K562 (cell line): ENCODE results near the gene YES1. TPM values are rescaled to one million over a fixed set of nuclear protein-coding genes. Genes with fewer than 3 reads are reported as not detected.

Experiments
- ADNP ChIP-seq: fragments of 200-800 bp; sonication (Bioruptor generic); IDR thresholded peaks from 2 replicates; pipeline ENCODE4 v1.6.1; 2016; ENCODE audit warnings: missing genetic modification characterization, missing compliant biosample characterization
- GABPA ChIP-seq: fragments of 200-800 bp; sonication (Bioruptor generic); conservative IDR thresholded peaks from 2 replicates; pipeline ENCODE4 v1.6.1; 2016; ENCODE audit warnings: low read depth, missing genetic modification characterization, missing compliant biosample characterization
- HMGN3 ChIP-seq: IDR thresholded peaks from 2 replicates; pipeline ENCODE4 v1.6.1; 2011; ENCODE audit warnings: borderline replicate concordance, low read depth, mild to moderate bottlenecking, mixed read lengths, low read length; ENCODE audit not compliant: insufficient read length; ENCODE audit errors: extremely low read depth
- MTA1 ChIP-seq: fragments of 450-650 bp; IDR thresholded peaks from 2 replicates; pipeline ENCODE4 v1.6.1; 2017; ENCODE audit warnings: borderline replicate concordance
- NR3C1 ChIP-seq: sonication (generic); formaldehyde crosslinking; IDR thresholded peaks from 2 replicates; pipeline ENCODE4 v1.8.1; 2022; ENCODE audit warnings: missing genetic modification reagents
- PHF20 ChIP-seq: fragments of 450-650 bp; IDR thresholded peaks from 2 replicates; pipeline ENCODE4 v1.6.1; 2018; ENCODE audit not compliant: partially characterized antibody
- PHF21A ChIP-seq: fragments of 450-650 bp; IDR thresholded peaks from 2 replicates; pipeline ENCODE4 v1.6.1; 2017; ENCODE audit warnings: low read depth, borderline replicate concordance
- SRF ChIP-seq, 2 experiments: fragments of 250-450, 450-650 bp in 1 of 2; sonication (Bioruptor Pico) in 1 of 2; sonication (generic) in 1 of 2; formaldehyde crosslinking; IDR thresholded peaks; 2 replicates each; pipeline versions ENCODE4 v1.5.0 to v1.5.1; 2020 to 2022; ENCODE audit warnings: mild to moderate bottlenecking in 1 of 2, missing genetic modification reagents in 1 of 2
- TCF7 ChIP-seq: sonication (generic); IDR thresholded peaks from 2 replicates; pipeline ENCODE4 v1.6.1; 2016; ENCODE audit warnings: antibody characterized with exemption, borderline replicate concordance
- ZBTB7A ChIP-seq: IDR thresholded peaks from 2 replicates; pipeline ENCODE4 v1.6.1; 2011; ENCODE audit warnings: low read depth, mild to moderate bottlenecking, low read length, moderate library complexity, borderline replicate concordance; ENCODE audit not compliant: control insufficient read depth
- ZC3H4 ChIP-seq: sonication (generic); formaldehyde crosslinking; IDR thresholded peaks from 2 replicates; pipeline ENCODE4 v1.9.0; 2021; ENCODE audit warnings: missing genetic modification reagents, borderline replicate concordance
- ZNF165 ChIP-seq: fragments of 250-450 bp; sonication (Bioruptor Pico); IDR thresholded peaks from 2 replicates; pipeline ENCODE4 v1.4.0; 2020; ENCODE audit warnings: borderline replicate concordance
- ZNF224 ChIP-seq: sonication (generic); formaldehyde crosslinking; IDR thresholded peaks from 2 replicates; pipeline ENCODE4 v1.8.0; 2022; ENCODE audit warnings: mild to moderate bottlenecking, missing genetic modification reagents
- ZNF347 ChIP-seq: fragments of 450-650 bp; formaldehyde crosslinking; IDR thresholded peaks from 2 replicates; pipeline ENCODE4 v1.4.0; 2020; ENCODE audit warnings: low read depth, mild to moderate bottlenecking, moderate library complexity
- ZNF830 ChIP-seq: fragments of 250-450 bp; sonication (Bioruptor Pico); IDR thresholded peaks from 2 replicates; pipeline ENCODE4 v1.5.0; 2021; ENCODE audit warnings: mild to moderate bottlenecking
- polyA plus RNA-seq, 8 experiments: library from polyadenylated mRNA; depleted of rRNA in 4 of 8; stranded (reverse) in 5 of 8; unstranded in 3 of 8; fragments of >200 nt; fragmentation: Nextera tagmentation in 2 of 8; fragmentation: Illumina TruSeq in 1 of 8; extraction: Ambion mirVana in 2 of 8; extraction: Trizol in 1 of 8; gene quantifications; 2 replicates each; pipeline versions ENCODE4 v1.2.1 to v1.2.3, GENCODE V29; 2011 to 2014; ENCODE audit warnings: inconsistent platforms in 1 of 8, missing spikeins in 1 of 8
- total RNA-seq, 7 experiments: library from RNA; depleted of rRNA in 6 of 7; stranded (reverse); fragments of >200 nt in 6 of 7; fragmentation: Illumina TruSeq in 2 of 7; extraction: Trizol in 2 of 7; gene quantifications; 2 replicates each; pipeline versions ENCODE4 v1.2.1 to v1.2.3, GENCODE V29; 2011 to 2021; ENCODE audit warnings: low replicate concordance in 1 of 7
- TF ChIP-seq, protein P1 (sequence below): fragments of 250-450 bp; sonication (Bioruptor Pico); IDR thresholded peaks from 2 replicates; pipeline ENCODE4 v1.5.0; 2020; ENCODE audit warnings: mild to moderate bottlenecking
- TF ChIP-seq, protein P2 (sequence below): sonication (generic); formaldehyde crosslinking; IDR thresholded peaks from 2 replicates; pipeline ENCODE4 v1.8.0; 2022; ENCODE audit warnings: mild to moderate bottlenecking, missing genetic modification reagents, borderline replicate concordance
- TF ChIP-seq, protein P3 (sequence below): fragments of 450-650 bp; formaldehyde crosslinking; conservative IDR thresholded peaks from 2 replicates; pipeline ENCODE4 v1.4.0; 2022; ENCODE audit warnings: mild to moderate bottlenecking, missing genetic modification characterization
- TF ChIP-seq, protein P4 (sequence below): fragments of 250-450 bp; sonication (Bioruptor Pico); IDR thresholded peaks from 2 replicates; pipeline ENCODE4 v1.8.0; 2022; ENCODE audit warnings: moderate library complexity, mild to moderate bottlenecking, inconsistent platforms
- TF ChIP-seq, protein P5 (sequence below): fragments of 450-650 bp; IDR thresholded peaks from 2 replicates; pipeline ENCODE4 v1.7.0; 2016; ENCODE audit warnings: borderline replicate concordance

The YES1 gene
- total and polyA plus RNA-seq, 9 of the 15 experiments (the other 6 are each of a cell fraction or from before 2014, with no cell fraction given) = 37.2 to 115 (median 77.7) TPM

DNA sequence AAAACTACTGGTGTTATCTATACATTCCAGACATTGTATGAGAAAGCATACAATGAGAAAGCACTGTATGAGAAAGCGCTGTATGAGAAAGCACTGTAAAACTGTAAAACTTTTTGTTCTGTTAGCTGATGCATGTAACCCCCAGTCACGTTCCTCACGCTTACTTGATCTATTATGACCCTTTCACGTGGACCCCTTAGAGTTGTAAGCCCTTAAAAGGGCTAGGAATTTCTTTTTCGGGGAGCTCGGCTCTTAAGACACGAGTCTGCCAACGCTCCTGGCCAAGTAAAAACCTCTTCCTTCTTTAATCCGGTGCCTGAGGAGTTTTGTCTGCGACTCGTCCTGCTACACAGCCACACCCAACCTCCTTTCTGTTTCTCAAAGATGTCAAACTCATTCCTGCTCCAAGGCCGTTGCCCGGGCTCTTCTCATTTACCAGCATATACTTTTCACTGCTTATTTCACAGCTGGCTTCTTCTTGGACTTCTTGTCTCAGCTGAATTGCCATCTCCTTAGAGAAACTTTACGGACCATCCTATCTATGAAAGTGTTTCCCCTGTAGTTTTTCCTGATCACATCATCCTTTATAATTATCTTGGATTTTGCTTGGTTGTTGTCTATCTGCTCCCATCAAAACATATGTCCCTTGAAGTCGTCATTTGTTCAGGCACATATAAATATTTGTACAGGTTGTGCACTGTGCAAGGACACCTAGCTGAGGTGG, 29.8 kb upstream of the YES1 start (continued):
- TF ChIP-seq, protein P1, sequence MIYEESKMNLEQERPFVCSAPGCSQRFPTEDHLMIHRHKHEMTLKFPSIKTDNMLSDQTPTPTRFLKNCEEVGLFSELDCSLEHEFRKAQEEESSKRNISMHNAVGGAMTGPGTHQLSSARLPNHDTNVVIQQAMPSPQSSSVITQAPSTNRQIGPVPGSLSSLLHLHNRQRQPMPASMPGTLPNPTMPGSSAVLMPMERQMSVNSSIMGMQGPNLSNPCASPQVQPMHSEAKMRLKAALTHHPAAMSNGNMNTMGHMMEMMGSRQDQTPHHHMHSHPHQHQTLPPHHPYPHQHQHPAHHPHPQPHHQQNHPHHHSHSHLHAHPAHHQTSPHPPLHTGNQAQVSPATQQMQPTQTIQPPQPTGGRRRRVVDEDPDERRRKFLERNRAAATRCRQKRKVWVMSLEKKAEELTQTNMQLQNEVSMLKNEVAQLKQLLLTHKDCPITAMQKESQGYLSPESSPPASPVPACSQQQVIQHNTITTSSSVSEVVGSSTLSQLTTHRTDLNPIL (CRISPR knock-in tag) = no peak
- TF ChIP-seq TCF7 = no peak
- TF ChIP-seq ZNF830 (CRISPR knock-in tag) = no peak
- TF ChIP-seq PHF21A = no peak
- no peak for TF ChIP-seq GABPA
- no peak for TF ChIP-seq HMGN3
- TF ChIP-seq PHF20 = no peak
- no peak for TF ChIP-seq ZNF224 (CRISPR knock-in tag)
- no peak for TF ChIP-seq ZBTB7A
- TF ChIP-seq SRF (CRISPR knock-in tag; IDR thresholded peaks at IDR 0.05) = no peak
- TF ChIP-seq, protein P2, sequence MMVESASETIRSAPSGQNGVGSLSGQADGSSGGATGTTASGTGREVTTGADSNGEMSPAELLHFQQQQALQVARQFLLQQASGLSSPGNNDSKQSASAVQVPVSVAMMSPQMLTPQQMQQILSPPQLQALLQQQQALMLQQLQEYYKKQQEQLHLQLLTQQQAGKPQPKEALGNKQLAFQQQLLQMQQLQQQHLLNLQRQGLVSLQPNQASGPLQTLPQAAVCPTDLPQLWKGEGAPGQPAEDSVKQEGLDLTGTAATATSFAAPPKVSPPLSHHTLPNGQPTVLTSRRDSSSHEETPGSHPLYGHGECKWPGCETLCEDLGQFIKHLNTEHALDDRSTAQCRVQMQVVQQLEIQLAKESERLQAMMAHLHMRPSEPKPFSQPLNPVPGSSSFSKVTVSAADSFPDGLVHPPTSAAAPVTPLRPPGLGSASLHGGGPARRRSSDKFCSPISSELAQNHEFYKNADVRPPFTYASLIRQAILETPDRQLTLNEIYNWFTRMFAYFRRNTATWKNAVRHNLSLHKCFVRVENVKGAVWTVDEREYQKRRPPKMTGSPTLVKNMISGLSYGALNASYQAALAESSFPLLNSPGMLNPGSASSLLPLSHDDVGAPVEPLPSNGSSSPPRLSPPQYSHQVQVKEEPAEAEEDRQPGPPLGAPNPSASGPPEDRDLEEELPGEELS (CRISPR knock-in tag) = no peak
- TF ChIP-seq, protein P3, sequence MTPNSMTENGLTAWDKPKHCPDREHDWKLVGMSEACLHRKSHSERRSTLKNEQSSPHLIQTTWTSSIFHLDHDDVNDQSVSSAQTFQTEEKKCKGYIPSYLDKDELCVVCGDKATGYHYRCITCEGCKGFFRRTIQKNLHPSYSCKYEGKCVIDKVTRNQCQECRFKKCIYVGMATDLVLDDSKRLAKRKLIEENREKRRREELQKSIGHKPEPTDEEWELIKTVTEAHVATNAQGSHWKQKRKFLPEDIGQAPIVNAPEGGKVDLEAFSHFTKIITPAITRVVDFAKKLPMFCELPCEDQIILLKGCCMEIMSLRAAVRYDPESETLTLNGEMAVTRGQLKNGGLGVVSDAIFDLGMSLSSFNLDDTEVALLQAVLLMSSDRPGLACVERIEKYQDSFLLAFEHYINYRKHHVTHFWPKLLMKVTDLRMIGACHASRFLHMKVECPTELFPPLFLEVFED (CRISPR knock-in tag) = no peak
- TF ChIP-seq, protein P4, sequence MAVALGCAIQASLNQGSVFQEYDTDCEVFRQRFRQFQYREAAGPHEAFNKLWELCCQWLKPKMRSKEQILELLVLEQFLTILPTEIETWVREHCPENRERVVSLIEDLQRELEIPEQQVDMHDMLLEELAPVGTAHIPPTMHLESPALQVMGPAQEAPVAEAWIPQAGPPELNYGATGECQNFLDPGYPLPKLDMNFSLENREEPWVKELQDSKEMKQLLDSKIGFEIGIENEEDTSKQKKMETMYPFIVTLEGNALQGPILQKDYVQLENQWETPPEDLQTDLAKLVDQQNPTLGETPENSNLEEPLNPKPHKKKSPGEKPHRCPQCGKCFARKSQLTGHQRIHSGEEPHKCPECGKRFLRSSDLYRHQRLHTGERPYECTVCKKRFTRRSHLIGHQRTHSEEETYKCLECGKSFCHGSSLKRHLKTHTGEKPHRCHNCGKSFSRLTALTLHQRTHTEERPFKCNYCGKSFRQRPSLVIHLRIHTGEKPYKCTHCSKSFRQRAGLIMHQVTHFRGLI (CRISPR knock-in tag) = no peak
- TF ChIP-seq, protein P5, sequence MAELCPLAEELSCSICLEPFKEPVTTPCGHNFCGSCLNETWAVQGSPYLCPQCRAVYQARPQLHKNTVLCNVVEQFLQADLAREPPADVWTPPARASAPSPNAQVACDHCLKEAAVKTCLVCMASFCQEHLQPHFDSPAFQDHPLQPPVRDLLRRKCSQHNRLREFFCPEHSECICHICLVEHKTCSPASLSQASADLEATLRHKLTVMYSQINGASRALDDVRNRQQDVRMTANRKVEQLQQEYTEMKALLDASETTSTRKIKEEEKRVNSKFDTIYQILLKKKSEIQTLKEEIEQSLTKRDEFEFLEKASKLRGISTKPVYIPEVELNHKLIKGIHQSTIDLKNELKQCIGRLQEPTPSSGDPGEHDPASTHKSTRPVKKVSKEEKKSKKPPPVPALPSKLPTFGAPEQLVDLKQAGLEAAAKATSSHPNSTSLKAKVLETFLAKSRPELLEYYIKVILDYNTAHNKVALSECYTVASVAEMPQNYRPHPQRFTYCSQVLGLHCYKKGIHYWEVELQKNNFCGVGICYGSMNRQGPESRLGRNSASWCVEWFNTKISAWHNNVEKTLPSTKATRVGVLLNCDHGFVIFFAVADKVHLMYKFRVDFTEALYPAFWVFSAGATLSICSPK = no peak
- TF ChIP-seq NR3C1 (CRISPR knock-in tag) = no peak
- TF ChIP-seq MTA1 = no peak
- no peak for TF ChIP-seq ZC3H4 (CRISPR knock-in tag)
- no peak for TF ChIP-seq ZNF347
- TF ChIP-seq ZNF165 = no peak
- no peak for TF ChIP-seq ADNP (tag)
